GM21825 (cell line): ENCODE measurements around the gene USP35.
A peak's percentile ranks its signal among the peaks of the same experiment; 100 is the strongest.
"Not testable (repeated sequence)": the region's sequence is repeated elsewhere in the genome, so short reads cannot be mapped to it uniquely, and the experiment has no call there.

Experiments used
- ATAC-seq: cut with Tn5 transposase; IDR thresholded peaks from one replicate; pipeline ENCODE4 v1.9.1; 2021; ENCODE audit warnings: mild to moderate bottlenecking, moderate library complexity; ENCODE audit not compliant: unreplicated experiment

USP35 gene

DNA sequence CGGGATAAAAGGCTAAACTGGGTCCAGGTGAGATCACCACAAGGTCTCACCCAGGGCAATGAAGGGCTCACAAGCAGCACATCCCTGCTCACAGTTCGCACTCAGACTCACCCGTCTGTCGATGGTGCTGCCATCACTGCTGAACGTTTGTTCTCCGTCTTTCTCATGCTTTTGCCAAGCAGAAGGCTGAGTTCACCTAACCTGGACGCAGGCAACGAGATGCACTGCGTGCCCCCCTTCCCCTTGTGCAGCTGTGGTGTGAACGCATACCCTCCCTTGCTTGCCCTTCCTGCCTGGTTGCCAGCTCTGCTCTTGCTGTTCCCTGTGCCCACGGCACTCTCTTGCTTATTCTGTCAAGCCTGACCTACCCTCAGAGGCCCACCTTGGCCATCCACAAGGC lies 18.3 kb upstream of the USP35 start:
- ATAC-seq: no peak

DNA sequence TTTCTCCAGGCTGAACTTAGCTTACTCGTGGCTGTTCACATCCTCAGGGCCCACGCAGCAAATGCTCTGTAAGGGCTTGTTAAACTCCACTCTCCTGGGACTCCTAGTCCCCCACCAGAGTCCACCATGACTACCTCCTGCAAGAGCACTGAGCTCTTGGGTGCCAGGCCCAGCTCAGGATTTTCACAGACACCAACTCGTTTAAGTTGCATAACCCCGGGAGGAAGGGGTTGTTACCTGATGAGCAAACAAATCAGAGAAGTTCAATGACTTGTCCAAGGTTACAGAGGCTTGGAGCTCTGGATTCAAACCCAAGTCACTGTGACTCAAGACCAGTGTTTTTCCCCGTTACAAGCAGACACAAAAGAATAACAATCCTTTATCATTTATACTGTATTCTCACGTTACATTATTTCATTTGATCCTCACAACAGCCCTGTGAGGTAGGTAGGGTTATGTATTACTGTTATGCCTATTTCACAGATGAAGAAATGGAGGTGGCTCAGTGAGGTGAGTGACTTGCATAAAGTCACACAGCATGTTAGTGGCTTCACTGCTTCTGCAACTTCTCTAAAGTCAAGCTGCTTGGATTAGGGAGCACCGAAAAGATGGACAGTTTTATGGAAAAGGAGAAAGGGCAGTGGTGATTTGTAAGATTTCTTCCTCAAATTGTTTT lies 17.7 kb upstream of the USP35 start:
- ATAC-seq: no peak

DNA sequence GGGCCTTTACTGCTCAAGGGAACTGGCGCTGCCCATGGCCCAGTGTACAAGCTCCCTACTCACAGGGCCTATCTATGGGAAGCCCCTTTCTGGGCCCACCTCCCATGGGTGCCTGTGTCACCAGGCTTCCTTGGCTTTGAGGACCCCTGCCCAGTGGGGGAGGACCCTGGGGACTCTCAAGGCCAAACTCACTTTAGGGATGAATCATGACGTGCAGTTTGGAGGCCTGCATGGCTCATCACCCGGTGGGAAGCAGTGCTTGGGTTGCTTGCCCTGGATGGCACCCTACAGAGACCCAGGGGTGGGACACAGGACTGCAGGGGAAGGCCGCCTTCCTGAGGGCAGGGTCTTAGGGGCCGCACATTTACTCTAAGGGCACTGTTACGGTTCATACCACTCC lies 16.8 kb upstream of the USP35 start:
- ATAC-seq: no peak

DNA sequence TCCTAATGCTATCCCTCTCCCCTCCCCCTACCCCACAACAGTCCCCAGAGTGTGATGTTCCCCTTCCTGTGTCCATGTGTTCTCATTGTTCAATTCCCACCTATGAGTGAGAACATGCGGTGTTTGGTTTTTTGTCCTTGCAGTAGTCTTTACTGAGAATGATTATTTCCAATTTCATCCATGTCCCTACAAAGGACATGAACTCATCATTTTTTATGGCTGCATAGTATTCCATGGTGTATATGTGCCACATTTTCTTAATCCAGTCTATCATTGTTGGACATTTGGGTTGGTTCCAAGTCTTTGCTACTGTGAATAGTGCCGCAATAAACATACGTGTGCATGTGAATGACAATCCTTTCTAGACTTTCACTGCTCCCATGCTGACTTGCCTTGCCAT lies 12.9 kb upstream of the USP35 start:
- ATAC-seq: not testable (repeated sequence)

DNA sequence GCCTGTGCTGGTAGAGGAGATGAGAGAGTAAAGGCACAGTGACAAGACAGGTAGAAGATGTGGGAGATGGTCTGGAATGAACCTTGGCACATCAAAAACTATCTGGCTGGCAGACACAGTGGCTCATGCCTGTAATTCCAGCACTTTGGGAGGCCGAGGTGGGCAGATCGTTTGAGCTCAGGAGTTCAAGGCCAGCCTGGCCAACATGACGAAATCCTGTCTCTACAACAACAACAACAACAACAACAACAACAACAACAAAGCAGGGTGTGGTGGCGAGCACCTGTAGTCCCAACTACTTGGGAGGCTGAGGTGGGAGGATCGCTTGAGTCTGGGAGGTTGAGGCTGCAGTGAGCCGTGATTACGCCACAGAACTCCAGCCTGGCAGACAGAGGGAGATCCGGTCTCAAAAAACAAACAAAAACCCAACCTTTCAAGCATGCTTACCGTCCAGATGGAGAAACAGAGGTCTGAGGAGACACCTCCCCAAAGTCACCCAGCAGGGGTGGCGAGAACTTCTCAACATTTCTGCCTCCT lies 12.0 kb upstream of the USP35 start:
- no peak for ATAC-seq

DNA sequence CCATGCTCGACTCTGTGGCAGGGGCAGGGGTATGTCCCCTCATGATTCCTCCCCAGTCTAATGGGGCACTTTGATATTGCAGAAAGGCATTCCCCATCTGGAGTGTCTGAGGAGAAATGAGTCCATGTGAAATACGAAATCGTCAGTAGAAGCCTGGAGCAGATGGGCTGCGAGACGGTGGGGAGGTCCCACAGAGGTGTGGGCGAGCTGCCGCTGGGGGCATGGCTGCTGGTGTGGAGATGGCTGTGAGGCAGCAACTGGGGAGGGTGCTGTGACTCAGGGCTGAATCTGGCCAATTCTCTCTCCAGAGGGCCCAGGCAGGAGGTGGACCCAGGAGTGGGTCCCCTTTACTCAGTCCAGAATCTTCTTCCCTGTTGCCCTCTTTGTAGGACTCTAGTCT lies 11.5 kb upstream of the USP35 start:
- ATAC-seq: no peak

DNA sequence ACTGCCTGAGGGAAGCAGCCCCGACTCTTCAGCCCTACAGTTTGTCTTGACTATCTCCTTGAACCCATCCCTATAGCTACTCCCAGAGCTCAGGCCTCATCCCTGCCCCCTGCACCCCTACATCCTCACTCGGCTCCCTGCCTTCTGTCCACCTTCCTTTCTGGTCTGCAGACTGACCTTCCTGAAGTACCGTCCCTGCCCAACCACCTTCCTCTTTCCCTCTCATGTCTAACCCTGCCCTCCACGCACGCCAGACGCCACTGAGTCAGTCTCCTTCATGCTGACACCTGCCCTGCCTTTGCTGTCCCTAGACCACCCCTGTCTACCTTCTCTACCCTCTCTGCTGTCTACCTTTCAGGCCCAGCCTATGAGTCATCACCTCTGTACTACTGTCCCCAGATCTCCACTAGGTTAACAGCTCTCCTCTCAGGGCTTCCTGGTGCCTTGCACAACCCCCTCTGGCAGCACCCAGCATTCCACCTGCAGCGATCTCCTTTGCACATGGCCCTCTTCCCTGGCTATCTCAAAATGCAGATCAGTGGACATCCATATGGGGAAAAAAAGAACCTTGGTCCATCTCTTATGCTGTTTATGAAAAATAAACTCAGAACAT lies 9.2 kb upstream of the USP35 start:
- no peak for ATAC-seq

DNA sequence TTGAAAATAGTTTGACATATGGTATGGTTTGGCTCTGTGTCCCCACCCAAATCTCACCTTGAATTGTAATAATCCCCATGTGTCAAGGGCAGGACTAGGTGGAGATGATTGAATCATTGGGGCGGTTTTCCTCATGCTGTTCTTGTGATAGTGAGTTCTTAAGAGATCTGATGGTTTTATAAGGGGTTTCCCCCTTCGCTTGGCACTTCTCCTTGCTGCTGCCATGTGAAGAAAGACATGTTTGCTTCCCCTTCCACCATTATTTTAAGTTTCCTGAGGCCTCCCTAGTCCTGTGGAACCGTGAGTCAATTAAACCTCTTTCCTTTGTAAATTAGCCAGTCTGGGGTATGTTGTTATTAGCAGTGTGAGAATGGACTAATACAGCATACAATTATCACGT lies 8.0 kb upstream of the USP35 start:
- ATAC-seq: no peak

DNA sequence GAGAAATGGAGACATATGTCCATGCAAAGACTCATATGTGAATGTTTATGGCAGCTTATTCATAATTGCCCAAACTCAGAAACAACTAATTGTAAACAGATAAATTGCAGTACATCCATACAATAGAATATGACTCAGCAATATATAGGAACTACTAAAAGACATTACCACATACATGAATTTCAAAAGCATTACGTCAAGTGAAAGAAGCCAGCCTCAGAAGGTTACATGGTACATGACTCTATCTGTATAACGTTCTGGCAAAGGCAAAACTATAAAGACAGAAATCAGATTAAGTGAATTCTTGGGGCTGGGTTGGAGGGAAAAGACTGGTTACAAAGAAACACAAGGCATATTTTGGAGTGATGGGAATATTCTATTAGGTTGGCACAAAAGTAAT lies 7.5 kb upstream of the USP35 start:
- no peak for ATAC-seq

DNA sequence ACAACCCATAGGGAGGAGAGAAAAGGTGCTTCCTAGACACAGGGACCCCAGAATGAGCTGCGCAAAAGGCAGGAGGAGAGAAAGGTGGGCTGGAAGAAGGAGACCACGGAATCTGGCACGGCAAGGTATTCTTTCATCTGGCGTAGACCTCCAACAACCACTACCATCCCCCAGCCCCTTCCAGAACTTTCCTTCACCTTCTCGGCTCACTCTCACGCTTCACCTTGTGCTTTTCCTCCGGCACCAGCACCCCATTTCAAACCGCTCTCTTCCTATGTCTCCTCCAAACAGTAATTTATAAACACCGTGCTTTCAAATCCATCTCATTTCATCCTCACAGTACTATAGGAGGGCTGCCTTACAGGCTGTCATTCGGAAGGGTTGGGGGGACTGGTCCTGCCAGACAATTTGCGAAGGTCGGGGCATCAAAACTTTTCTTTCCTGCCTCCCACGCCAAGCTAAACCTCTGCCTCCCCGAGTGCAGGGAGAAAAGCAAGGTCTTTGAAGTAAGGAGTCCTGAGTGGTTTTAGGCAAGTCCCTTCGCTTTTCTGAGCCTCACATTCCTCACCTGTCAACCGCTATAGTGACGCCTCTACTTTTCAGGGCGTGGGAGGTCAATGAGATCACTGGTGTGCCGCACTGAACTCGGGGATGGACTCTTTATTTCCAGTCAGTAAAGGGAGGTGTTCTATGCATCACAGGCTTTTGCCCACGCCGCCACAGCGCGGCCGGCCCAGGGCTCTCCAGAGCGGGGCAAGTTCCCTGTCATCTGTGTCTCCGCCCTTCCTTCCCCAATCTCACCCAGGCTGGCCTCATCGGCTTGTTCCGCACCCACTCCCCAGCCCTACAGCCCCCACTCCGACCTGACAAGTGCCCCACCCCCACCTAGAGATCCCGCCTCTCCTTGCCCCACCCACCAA lies 1.1 kb upstream of the USP35 start:
- peak; percentile 17 for ATAC-seq

DNA sequence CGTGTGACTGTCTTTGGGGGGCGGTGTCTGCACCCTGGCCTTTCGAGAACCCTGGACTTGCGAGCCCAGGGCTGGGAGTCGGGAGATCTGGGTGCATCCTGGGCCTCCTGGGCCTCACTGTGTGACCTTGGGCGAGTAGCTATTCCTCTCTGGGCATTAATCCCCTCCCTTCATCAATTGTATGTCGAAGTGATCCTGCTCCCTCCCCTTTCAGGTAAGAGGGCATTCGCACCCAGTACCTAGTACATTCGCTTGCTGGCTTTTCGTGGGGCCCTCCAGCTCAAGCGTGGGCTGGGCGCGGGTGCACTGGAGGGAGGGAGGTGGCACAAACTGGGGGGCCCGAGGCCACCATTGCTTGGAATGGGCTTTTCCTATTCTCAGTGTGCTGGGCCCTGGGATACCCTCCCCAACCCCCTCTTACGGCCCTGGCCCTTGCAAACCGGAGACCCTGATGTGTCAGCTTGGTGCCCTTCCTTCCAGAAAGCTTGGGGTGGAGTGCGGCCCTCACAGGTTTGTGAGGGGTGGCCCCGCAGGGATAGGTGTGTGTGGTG lies 530 bp downstream of the USP35 start:
- ATAC-seq: no peak

DNA sequence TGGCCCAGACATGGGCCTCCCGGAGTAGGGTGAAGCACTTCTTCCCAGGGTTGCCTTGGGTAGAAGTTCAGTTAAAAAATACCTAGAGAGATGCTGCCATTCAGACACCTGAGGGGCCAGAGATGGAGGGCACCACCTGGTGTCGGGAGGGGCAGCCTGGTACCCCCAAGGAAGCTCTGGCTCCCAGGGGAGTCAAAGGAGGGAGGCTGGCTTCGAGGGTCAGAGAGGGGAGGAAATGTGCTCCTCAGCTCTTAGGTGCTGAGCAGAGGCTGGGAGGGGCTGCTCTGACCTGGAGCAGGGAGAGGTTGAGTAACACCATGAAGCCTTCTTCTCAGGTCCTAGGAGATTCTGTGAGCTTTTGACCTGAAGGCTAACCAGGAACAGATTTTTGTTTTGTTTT lies 1.1 kb downstream of the USP35 start:
- no peak for ATAC-seq

DNA sequence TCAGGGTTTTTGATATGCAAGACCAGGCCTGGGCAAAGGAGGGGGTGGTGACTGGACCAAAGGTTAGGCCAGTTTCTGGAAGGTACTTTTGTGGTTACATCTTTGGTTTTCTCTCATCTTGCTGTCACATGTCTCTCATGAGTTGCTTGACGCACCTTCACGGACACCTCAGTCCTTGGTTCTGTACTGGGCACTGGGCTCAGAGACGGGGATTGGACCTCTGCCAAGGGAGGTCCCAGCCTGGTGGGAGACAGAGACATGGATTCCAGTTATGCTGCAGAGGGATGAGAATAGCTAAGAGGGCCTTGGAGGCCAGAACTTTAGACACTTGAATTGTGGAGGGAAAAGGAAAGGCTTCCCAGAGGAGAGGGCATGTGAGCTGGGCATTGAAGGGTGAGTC lies 1.7 kb downstream of the USP35 start:
- ATAC-seq: no peak

DNA sequence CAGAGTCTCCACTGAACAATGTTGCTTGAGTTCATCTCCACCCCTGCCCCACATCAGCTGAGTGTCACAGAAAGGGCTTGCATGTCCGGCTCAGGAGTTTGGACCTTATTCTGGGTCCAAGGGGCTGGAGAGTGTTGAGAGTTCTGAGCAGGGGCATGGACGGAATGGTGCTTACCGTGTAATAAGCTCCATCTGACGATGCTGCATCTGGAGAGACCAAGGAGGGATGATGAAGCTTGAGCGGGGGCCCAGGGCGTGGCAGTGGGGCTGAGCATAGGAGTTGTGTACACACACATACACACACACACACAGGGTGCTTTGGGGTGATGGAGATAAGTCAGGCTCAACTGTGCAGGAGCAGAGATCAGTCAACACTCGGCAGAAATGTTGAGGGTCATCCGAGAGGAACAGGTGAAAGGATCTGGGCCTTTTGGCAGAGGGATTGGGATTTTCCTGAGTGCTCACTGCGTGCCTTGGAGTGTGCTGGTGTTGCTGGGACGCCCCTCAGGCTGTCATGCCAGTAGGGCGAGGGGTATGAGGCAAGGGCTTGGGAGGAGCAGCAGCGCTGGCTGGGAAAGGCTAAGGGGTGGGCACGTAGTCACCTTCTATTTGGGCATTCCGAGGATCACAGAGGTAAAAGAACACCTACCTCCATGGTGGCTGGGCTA lies 2.3 kb downstream of the USP35 start:
- ATAC-seq: no peak

DNA sequence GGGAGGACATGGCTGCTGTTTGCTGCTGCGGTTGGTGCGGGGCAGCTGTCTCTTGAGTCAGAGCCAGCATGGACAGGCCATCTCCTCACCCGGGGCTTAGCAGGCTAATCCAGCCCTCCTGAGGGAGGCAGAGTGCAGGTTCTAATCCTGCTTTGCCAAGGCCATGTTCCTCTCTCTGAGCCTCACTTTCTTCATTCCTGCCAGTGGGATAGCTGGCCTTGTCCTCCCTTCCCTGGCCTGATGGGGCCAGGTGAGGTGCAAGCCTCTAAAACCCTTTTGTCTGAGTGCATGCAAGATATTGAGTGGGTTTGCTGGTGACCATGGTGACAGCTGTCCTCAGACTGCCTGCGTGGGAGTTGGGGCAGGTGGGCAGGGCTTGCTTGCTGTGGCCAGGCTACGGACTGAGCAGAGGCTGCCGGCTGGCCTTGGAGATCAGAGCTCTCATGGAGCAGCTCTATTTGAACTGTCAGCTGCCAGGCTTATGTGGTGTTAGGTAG lies 3.6 kb downstream of the USP35 start:
- no peak for ATAC-seq

DNA sequence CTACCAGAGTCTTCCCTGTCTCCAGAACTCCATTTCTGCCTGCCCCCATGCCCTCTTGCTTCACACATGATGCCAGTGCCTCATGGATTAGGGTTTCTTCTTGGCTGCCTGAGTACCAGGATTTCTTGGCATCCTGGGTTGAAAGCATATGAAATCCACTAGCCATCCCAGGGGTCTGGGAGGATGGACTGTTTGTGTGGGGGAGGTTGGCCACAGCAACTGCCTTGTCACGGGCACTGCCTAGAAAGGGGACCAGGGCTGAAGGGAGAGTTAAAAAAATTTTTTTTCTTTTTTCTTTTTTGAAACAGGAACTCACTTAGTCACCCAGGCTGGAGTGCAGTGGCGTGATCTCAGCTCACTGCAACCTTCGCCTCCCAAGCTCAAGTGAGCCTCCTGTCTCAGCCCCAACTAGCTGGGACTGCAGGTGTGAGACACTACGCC lies 4.2 kb downstream of the USP35 start:
- no peak for ATAC-seq

DNA sequence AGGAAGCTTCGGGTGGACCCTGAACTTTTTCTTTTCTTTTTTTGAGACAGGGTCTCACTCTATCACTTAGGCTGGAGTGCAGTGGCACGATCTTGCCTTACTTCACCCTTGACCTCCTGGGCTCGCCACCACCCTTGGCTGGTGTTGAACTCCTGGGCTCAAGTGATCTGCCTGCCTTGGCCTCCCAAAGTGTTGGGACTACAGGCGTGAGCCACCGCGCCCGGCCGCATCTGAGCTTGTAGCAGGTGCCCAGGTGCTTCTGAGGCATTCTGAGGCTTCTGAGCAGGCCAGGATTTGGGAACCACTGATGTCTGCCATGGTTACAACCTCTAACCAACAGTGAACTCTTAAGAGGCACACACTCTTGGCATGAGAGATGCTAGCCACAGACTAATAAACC lies 5.1 kb downstream of the USP35 start:
- no peak for ATAC-seq

DNA sequence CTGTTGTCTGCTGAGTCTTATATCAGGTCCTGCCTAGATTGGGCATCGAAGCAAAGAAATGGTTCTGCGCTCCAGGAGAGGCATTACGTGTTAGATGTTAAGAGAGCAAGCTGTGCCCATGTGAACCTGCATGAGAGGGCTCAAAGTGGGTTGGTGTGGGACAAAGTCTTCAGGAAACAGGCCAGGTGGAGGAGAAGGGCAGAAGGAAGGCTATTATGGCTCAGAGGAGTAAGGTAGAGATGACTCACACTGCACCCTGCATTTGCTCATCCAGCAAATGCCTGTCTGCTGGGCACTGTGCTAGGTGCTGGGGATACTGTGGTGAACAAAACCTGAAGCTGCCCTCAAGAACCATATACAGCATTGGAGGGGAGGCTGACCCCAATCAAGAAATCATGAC lies 5.8 kb downstream of the USP35 start:
- ATAC-seq: no peak

DNA sequence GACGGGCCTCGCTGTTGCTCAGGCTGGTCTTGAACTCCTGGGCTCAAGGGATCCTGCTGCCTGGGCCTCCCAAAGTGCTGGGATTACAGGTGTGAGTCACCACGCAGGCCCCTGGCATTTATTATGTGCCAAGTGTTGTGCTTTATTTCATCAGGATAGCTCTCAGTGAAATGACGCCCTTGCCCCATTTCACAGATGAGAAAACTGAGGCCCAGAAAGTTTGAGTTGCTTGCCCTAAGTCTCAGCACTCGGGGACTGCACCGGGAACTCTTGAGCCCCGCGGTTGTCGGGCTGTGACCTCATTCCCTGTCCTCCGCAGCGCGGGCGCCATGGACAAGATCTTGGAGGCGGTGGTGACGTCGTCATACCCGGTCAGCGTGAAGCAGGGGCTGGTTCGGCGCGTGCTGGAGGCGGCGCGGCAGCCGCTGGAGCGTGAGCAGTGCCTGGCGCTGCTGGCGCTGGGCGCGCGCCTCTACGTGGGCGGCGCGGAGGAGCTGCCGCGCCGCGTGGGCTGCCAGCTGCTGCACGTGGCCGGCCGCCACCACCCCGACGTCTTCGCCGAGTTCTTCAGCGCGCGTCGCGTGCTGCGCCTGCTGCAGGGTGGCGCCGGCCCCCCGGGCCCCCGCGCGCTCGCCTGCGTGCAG lies 7.3 kb downstream of the USP35 start:
- ATAC-seq: no peak

DNA sequence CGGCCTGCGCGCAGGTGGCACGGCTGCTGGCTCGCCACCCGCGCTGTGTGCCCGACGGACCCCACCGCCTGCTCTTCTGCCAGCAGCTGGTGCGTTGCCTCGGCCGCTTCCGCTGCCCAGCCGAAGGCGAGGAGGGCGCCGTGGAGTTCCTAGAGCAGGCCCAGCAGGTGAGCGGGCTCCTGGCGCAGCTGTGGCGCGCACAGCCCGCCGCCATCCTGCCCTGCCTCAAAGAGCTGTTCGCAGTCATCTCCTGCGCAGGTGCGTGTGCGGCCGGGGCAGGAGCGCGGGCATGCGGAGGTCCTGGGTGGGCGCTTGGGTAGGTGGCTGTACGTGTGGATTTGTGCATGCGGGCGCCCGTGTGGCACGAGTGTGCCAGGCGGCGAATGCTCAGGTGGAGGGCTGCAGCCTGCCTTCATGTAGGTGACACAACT lies 8.0 kb downstream of the USP35 start:
- no peak for ATAC-seq
